NT2/D1 (cell line): ENCODE results near the gene KANK3.

Experiments
- DNase-seq: peaks from one replicate; pipeline ENCODE4 v3.0.0-alpha.2; 2011; ENCODE audit warnings: low read depth, low spot score
- H3K27me3 ChIP-seq: 2 replicates; pipeline ENCODE4 v1.6.0; 2011; ENCODE audit warnings: mild to moderate bottlenecking; ENCODE audit not compliant: insufficient read length, insufficient read depth
- H3K36me3 ChIP-seq: 2 replicates; pipeline ENCODE4 v1.6.1; 2011; ENCODE audit warnings: mild to moderate bottlenecking, low read length, mixed read lengths; ENCODE audit not compliant: insufficient read depth, insufficient read length
- H3K4me1 ChIP-seq: 2 replicates; pipeline ENCODE4 v1.5.1; 2011; ENCODE audit not compliant: insufficient read depth, insufficient read length
- H3K4me3 ChIP-seq: 2 replicates; pipeline ENCODE4 v1.5.1; 2011; ENCODE audit warnings: low read depth; ENCODE audit not compliant: insufficient read length
- H3K9ac ChIP-seq: 2 replicates; pipeline ENCODE4 v1.6.0; 2011; ENCODE audit warnings: low read depth; ENCODE audit not compliant: insufficient read length
- H3K9me3 ChIP-seq: 2 replicates; pipeline ENCODE4 v1.5.1; 2011; ENCODE audit warnings: mild to moderate bottlenecking, low read length; ENCODE audit not compliant: insufficient read depth
- SUZ12 ChIP-seq: IDR thresholded peaks from 2 replicates; pipeline ENCODE4 v1.6.1; 2011; ENCODE audit not compliant: insufficient read length, insufficient read depth; ENCODE audit errors: extremely low read depth
- YY1 ChIP-seq: IDR thresholded peaks from 2 replicates; pipeline ENCODE4 v1.6.1; 2011; ENCODE audit not compliant: insufficient read length, insufficient read depth
- ZNF274 ChIP-seq: IDR thresholded peaks from 2 replicates; pipeline ENCODE4 v1.6.1; 2011; ENCODE audit warnings: mild to moderate bottlenecking, low read depth, low read length

The KANK3 gene

GRCh38 chr19:8332976-8333766 is 9.9 kb downstream of the KANK3 start:
- no peak for TF ChIP-seq YY1
- TF ChIP-seq ZNF274 = no peak
- no peak for TF ChIP-seq SUZ12
- no peaks in the 10 kb centered on the region for H3K9me3 ChIP-seq
- no peak for DNase-seq

DNA sequence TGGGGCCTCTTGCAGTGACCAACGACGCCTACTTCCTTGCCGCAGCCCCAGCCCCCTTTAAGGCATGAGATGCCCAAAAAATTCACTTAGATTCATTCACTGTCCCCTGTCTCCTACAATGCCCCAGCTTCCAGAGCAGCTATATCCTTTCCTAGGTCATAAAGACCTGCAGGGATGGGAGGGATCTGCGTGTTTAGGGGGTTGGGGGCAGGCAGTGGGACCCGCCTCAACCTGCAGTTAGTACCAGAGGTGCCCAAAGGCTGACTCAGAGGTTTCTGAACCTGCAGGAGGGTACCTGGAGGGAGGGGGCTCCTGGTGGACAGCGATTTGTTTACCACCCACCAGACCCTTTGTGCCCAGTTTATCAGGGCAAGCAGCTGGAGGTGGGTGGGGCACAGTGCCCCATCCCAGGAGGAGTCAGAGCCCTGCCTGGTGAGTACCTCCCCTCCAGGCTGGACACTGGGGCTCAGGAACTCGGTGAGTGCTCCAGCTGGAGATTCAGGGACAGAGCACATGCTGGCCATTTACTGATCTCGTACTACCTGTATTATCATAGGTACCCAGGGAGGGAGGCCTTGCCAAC is 11.7 kb downstream of the KANK3 start:
- no peak overlapping the region for H3K4me3 ChIP-seq
- TF ChIP-seq ZNF274 (no peak), YY1 (no peak), SUZ12 (no peak)
- no peak for DNase-seq
- peaks cover 18% of the 10 kb centered on the region for H3K4me1 ChIP-seq
- H3K9ac ChIP-seq = peak overlapping the region; percentile 32
- no peaks in the 10 kb centered on the region for H3K36me3 ChIP-seq
- H3K9me3 ChIP-seq = no peaks in the 10 kb centered on the region
- peaks cover 36% of the 10 kb centered on the region for H3K27me3 ChIP-seq

More at GRCh38 chr19:8332976-8333766, 9.9 kb downstream of the KANK3 start:
- H3K36me3 ChIP-seq = no peaks in the 10 kb centered on the region
- H3K4me1 ChIP-seq = peaks cover 18% of the 10 kb centered on the region
- peak overlapping the region; percentile 80 for H3K9ac ChIP-seq
- H3K27me3 ChIP-seq = peaks cover 37% of the 10 kb centered on the region
- H3K4me3 ChIP-seq = peak overlapping the region; percentile 54

- peaks cover 22% of the 10 kb centered on the region for H3K27me3 ChIP-seq
Measured at GRCh38 chr19:8329996-8330395, 13.1 kb downstream of the KANK3 start.

DNA sequence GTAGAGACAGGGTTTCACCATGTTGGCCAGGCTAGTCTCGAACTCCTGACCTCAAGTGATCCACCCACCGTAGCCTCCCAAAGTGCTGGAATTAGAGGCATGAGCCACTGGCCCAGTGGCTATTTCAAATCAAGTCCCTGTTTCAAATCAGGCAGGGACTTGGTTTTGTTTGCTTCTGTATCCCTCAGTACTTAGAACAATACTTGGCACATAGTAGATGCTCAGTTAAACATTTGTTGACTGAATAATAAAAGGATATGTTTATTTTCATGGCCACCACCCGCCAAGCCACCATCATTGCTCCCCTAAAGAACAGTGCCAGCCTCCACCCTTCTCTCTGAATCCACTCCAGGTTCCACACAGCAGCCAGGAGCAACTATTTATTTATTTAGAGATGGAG is 17.6 kb downstream of the KANK3 start:
- peaks cover 34% of the 10 kb centered on the region for H3K36me3 ChIP-seq
- no peak for DNase-seq
- no peak overlapping the region for H3K4me3 ChIP-seq
- H3K9ac ChIP-seq = no peak overlapping the region
- TF ChIP-seq YY1 (no peak), ZNF274 (no peak), SUZ12 (no peak)
- H3K4me1 ChIP-seq = peaks cover 15% of the 10 kb centered on the region
- H3K27me3 ChIP-seq = no peaks in the 10 kb centered on the region
- no peaks in the 10 kb centered on the region for H3K9me3 ChIP-seq

More at GRCh38 chr19:8329996-8330395, 13.1 kb downstream of the KANK3 start:
- Histone ChIP-seq H3K4me3 (no peak overlapping the region), H3K36me3 (peaks cover under 1% of the 10 kb centered on the region), H3K4me1 (peaks cover 18% of the 10 kb centered on the region), H3K9ac (no peak overlapping the region), H3K9me3 (no peaks in the 10 kb centered on the region)
- no peak for DNase-seq
- TF ChIP-seq YY1 (no peak), SUZ12 (no peak), ZNF274 (no peak)

DNA sequence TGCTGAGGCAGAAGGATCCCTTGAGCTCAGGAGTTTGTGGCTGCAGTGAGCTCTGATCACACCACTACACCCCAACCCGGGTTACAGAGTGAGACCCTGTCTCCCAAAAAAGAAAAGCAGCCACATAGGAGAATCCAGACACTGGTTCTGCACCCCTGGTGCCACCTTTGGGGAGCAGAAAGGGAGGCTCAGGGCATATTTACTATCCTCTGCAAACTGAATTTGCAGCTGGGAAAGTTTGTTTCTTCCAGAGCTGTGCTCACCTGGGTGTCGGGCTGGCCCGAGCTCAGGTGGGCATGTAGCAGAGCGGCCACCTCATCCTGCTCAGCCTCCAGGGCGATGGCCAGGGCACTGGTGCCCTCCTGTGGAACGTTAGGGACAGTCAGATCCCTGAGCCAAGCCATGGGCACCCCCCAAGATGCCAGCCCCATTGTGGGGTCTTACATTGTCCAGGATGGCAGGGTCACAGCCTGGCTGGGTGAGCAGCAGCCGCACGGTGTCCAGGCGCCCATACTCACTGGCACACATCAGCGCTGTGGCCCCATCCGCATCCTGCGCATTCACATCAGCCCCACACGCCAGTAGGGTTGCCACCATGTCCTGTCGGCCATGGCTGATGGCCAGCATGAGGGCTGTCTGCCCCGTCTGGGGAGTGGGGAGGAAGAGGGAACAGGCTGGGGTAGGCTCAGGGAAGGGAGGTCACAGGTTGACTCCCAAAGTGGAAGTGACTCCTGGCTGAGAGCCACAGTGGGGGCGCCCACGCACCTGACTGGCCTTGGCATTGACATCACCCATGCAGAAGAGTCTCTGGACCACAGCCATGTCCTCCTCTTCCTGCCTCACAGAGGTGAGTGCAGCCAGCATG is 18.6 kb downstream of the KANK3 start:
- H3K9ac ChIP-seq = peak overlapping the region; percentile 34

DNA sequence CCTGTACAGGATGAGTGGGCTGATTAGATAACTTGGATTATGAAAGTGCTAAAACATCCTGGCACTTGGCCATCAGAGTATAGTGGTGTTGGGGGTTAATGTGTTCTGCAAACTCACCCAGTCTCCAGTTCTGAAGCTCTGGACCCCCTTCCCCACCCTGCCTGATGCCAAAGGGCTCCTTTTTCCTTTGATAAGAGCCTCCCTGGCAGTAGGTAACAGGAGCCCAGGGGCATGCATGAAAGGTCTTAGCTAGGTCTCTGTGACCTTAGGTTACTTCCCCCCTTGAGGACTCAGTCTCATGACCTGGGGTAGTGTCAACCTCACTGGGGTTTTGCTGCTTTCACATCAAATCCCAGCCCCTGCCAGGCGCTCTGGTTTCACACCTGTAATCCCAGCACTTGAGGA is 19.3 kb downstream of the KANK3 start:
- Histone ChIP-seq H3K4me1 (peaks cover 9% of the 10 kb centered on the region), H3K9ac (peak overlapping the region; percentile 39), H3K9me3 (no peaks in the 10 kb centered on the region), H3K27me3 (no peaks in the 10 kb centered on the region), H3K36me3 (peaks cover 37% of the 10 kb centered on the region), H3K4me3 (no peak overlapping the region)
- DNase-seq = no peak
- no peak for TF ChIP-seq ZNF274
- TF ChIP-seq SUZ12 = no peak
- TF ChIP-seq YY1 = no peak

More for the DNA sequence above, 18.6 kb downstream of the KANK3 start:
- H3K9me3 ChIP-seq = no peaks in the 10 kb centered on the region
- TF ChIP-seq YY1 (no peak), SUZ12 (no peak), ZNF274 (no peak)
- H3K27me3 ChIP-seq = no peaks in the 10 kb centered on the region
- peaks cover 9% of the 10 kb centered on the region for H3K4me1 ChIP-seq
- H3K4me3 ChIP-seq = no peak overlapping the region
- H3K36me3 ChIP-seq = peaks cover 34% of the 10 kb centered on the region
- DNase-seq = no peak
